GM19193 (cell line): Measurements from ENCODE around the gene VTI1A.

Source experiments
- POLR2A ChIP-seq: IDR thresholded peaks from 4 replicates; pipeline ENCODE4 v1.6.1; 2011; ENCODE audit not compliant: insufficient read depth, insufficient read length; ENCODE audit errors: extremely low read depth

Gene VTI1A

DNA sequence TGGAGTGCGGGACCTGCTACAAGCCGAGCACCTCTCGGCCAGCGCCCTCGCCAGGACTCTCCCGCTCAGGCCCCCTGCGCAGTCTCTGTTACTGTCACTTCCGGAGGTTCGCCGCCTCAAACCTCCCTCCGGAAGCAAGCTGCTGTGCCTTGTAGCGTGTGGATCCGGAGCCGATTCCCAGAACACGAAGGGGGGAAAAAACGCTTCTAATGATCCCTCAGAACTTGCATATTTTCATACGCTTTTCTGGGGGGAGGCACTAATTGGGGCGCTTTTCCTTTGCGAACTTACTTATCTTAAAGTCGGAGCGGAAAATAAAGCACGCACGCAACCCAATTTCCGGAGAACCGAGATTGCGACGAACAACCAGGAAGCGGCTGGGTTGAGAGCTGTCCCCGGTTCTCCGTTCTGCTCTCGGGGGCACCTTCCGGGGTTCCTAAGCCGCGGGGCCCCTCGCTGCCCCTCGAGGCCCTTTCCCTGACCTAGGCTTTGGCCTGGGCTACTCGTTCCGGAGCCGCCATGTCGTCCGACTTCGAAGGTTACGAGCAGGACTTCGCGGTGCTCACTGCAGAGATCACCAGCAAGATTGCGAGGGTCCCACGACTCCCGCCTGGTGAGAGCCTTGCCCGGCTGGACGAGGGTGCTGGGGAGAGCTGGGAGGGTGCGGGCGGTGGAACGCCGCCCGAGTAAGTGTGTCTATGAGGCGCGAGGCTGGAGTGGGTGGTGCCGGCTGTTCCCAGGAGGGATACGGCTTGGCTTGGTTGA lies at the start of gene VTI1A, which contains the start of gene ZDHHC6:
VTI1A (plus strand) TSS at position 361 of the 765 bp plus-strand sequence; CDS start at position 520, 159 bp downstream.
ZDHHC6 (minus strand) TSS at position 60 of the 765 bp plus-strand sequence. CDS start 1,478 bp downstream, outside the sequence.
- TF ChIP-seq POLR2A, result peak; percentile 94

DNA sequence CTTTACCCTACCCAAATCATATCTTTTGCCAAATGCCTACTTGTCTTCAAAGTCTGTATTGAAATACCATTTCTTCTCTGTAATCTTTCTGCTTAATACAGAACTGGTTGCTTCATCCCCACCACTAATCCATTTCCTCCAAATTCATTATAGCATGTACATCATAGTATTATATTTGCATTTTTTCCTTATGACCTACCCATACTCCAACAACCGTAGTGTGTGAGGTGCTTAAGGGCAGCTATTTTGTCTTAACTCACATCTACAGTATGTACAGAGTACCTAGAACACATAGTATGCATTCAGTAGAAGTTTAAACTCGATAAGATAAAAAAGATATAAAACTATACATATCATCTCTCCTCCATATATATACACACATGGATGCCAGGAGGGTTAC lies 49.4 kb upstream of the VTI1A start:
- no peak for TF ChIP-seq POLR2A

DNA sequence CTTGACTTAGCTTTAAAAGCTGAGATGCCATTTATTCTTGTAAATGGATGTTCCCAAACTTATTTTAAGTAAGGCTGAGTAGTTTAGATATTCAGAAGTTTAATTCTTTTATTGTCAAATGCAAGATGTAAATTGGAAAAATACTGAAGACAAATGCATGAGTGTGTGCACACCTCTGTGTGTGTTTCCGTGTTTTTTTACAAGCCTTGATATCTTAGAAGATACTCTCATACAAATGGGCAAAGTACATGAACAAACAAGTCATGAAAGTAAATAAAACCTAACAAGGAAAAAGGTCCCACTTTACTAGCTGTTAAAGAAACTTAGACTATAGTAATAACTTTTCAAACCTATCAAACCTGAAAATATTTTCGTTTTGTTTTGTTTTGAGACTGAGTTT lies 44.1 kb upstream of the VTI1A start:
- TF ChIP-seq POLR2A, result no peak

DNA sequence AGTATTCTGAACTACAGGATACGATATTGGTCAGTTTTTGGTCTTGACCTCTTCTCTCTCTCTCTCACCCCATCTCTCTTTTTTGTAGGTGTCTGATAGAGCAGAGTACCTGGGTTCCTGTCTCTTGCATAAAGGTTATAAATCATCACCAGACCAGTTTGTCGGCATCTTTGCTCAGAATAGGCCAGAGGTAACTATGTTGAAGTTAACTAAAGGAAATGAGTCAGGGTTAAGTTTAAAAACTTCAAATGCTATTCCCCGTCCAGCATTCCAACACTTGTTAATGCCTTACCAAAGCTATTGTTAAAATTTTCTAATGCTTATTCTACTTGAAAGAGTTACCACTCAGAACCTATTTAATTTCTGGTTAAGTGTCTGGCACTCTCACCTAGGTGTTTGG lies 42.4 kb upstream of the VTI1A start:
- TF ChIP-seq POLR2A, result no peak

DNA sequence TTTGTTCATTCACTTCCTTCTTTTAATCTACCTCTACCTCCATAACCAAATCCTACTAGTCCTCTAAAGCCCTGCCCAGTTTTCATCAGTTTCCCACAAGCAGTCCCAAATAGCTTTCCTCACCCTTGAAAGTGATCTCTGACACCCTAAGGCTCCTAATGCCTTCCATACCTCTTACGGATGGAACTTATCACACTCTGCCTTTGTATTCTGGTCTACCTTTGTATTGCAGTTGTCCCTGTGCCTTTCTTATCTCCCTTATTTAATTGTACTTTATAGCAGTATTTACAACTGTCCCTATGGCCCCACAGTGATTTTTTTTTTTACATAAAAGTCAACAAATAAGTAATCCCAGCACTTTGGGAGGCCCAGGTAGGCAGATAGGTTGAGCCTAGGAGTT lies 39.3 kb upstream of the VTI1A start:
- no peak for TF ChIP-seq POLR2A

DNA sequence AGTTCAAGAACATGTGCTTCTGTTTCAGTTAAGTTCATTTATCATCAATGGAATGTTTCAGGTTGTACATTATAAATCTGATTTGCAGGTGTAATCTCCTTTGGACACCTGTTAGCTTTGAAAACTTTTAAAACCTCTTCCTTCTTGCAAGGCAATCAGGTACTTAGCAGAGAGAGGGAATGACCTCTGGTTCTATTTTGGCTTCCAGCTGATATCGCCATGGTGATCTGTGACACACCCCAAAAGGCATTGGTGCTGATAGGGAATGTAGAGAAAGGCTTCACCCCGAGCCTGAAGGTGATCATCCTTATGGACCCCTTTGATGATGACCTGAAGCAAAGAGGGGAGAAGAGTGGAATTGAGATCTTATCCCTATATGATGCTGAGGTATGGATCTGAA lies 37.7 kb upstream of the VTI1A start:
- no peak for TF ChIP-seq POLR2A

DNA sequence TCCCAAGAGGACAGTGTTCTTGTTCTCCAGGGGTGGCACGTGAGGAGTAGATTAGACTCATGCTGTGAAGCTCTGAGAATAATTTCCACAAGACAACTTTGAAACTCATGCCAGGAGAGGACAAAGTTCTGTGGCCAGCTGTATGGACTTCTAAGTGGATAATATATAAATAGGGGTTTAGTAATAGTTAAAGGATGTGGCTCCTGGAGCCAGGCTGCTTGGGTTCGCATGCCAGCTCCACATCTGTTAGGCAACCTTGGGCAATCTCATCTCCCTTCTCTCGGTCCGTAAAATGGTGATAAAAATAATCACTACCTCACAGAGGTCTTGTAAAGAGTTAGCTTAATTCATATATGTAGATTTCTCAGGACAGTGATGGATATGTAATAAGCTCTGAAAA lies 37.3 kb upstream of the VTI1A start:
- no peak for TF ChIP-seq POLR2A

DNA sequence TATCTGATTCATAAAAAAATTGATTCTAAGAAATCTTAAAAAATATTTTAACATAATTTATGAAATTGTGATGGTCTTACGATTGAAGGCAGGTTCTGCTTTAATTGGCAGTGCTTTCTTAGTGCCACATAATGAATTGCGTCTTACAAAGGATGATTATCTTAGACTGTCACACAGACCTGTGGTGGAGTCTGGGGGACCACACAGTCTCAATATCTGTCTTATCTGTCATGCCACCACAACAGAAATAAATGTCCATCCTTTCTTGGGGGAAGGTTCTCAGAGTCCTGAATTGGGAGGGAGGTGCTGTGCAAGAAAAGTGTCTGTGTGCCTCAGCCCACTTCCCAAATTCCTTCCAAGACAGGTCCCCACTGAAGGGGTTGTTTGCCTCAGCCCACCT lies 34.3 kb upstream of the VTI1A start:
- no peak for TF ChIP-seq POLR2A

DNA sequence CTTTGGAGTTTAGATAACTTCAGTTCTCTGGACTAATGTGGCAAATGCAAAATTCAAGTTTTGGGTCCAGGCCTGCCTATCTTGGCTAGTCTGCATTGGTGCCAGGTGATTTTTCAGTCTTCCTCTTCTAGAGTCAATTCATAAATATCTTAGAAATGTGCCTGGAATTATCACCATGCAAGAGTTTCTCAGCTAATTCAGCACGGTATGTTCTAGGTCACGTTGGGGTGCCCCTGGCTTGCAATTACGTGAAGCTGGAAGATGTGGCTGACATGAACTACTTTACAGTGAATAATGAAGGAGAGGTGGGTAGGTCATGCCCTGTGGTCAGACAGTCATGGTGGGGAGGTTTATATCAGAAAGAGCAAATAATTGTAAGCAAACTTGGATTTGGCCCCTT lies 25.3 kb upstream of the VTI1A start:
- no peak for TF ChIP-seq POLR2A

DNA sequence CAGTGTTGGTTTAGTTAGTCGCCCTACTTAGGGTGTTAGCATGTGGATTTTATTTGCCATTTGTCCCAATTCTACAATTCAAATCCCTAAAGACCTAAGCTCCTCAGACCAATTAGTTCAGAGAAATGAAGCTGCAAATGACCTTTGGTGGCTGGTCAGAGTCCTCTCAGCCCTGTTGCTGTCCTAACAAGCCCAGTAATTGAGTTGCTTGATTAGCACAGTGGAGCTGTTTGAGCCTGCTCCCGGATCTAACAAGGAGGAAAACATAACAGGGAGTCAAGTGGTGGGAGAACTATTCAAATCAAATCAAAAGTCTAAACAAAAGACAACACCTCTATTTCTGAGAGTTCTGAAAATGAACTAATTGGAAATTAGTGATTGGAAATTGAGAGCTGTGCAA lies 22.4 kb upstream of the VTI1A start:
- no peak for TF ChIP-seq POLR2A

DNA sequence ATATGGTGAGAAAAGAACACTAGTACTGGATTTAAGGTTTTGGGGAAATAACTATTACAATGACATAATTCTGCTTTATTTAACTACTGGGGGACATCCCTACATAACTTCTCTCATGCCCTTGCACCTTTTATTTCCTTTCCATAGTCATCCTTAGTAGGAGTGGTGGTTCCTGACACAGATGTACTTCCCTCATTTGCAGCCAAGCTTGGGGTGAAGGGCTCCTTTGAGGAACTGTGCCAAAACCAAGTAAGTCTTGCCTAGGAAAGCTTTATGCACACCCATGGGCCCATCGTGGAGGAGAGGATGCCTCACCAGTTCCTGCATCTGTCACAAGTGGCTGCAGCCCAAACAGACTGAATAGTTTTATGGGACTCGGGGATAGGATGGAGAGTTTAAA lies 20.9 kb upstream of the VTI1A start:
- no peak for TF ChIP-seq POLR2A

DNA sequence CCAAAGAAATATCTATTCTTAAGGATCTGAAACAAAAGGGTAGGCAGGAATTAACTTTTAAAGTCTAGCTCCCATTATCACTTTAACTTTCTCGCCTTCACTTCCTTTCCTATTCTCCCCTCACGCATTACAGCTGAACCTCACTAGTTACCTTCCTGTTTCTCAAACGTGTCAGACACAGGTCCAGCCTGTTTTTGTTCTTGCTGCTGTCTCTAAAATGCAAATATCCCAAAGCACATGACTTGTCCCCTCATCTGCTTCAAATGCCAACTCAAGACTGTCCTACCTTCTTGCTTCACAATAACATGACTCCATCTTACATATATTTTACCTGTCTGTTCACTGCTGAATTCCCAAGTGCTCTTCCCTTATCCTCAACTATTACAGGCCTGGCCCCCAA lies 17.9 kb upstream of the VTI1A start:
- TF ChIP-seq POLR2A, result no peak

DNA sequence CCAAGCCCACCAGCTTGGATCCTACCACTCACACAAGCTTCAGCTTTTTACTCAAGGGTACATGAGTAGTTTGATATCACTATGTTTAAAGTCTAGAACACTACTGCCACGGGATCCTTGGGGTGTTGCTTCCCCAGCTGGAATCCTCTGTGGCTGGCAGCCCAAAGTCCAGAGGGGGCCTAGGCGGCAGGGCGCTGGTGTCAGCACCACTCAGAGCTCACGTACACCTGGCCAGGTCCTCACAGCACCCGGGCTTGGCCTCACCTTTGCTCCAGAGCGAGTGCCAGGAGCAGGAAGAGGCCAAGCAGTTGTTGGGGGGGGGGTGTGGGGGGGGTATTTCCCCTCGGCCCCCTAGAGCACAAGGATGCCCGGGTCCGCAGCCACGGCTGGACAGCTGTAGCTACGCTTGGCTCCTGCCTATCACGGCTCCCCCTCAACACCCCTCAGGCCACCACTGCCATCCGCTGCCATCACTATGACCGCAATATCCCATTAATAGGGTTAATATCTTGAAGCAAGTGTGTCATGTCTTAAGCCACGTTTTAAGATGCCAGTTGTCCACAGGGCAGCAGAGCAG lies 17.3 kb upstream of the VTI1A start:
- TF ChIP-seq POLR2A, result no peak

DNA sequence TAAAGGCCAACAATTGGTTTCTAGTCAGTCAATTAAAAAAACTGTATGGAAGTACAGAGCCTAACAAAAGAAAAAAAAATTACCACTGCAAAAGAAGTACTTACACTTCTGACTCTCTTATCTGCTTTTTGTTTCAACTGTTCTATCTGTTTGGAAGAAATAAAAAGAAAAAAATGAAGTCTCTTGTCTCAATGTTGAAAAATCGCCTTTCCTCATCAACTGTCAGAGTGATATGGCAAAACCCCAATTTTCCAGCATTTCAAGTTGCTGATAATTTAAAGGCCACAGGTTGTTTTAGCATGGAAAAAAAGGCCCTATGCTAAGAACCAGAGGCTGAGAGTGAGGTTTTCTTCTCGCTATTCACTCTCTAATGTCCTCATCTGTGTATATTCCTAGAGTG lies 13.9 kb upstream of the VTI1A start:
- TF ChIP-seq POLR2A, result no peak

DNA sequence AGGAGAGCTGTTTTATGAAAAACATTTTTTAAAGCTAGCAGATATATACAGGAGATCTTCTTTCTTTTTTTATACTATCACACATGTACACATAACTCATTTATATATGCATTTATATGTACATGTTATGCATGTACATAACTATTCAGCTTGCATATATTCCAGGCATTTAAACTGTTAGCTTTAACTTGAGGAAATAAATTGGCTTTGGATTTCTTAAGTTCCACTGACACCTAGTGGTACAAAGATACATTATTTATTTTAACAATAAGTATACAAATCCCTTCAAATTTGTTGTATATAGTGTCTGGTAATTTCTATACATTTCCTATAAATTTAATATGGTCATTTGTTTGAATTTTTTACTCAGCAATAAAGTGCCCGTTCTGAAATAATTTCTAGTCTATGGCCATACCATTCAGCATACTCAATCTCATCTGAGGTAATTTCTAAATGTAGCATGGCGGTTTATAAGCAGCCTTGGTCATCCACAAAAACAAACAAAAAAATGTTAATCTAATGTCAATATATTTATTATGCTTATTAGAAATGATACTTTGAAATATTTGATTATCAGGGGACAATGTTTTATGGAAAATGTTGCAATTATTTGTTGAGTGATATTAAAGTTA lies 11.9 kb upstream of the VTI1A start:
- TF ChIP-seq POLR2A, result no peak

DNA sequence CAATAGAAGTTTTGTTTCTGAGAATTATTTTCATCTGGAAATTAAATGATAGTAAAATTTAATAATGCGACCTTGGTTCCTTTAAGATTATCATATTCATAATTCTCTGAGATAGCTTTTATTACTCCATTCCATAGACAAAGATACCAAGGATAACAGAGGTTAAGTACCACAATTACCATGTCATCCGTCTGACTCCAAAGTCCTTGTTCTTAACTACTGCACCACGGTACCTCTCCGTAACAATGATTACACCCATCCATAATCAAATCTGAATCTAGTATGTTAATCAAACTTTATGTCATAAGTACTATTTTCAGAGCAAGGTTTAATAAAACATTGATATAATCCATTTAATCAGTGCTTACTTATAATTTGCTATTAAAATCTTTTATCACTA lies 8.7 kb upstream of the VTI1A start:
- TF ChIP-seq POLR2A, result no peak
